H1 (cell line): ENCODE measurements around the gene CDC42EP4. TPM values are rescaled to one million over a fixed set of nuclear protein-coding genes. Genes with fewer than 3 reads are reported as not detected.

Source experiments
- BACH1 ChIP-seq: IDR thresholded peaks from 2 replicates; pipeline ENCODE4 v1.6.1; 2012; ENCODE audit warnings: low read length, improper control_type of control experiment
- BRCA1 ChIP-seq: IDR thresholded peaks from 2 replicates; pipeline ENCODE4 v1.6.1; 2012; ENCODE audit warnings: low read depth, low read length, improper control_type of control experiment
- CBX8 ChIP-seq: fragments of 300-800, 300-1000 bp; sonication (generic); IDR thresholded peaks from 2 replicates; pipeline ENCODE4 v1.7.1; 2016; ENCODE audit warnings: low read depth, low read length, borderline replicate concordance
- CHD2 ChIP-seq: IDR thresholded peaks from 2 replicates; pipeline ENCODE4 v1.6.1; 2012; ENCODE audit warnings: low read length, improper control_type of control experiment
- CHD7 ChIP-seq: fragments of 300-600 bp; sonication (generic); IDR thresholded peaks from 2 replicates; pipeline ENCODE4 v1.7.1; 2012; ENCODE audit warnings: low read length, moderate library complexity, mild to moderate bottlenecking, inconsistent platforms; ENCODE audit not compliant: insufficient replicate concordance
- NANOG ChIP-seq: IDR thresholded peaks from 2 replicates; pipeline ENCODE4 v1.6.1; 2011; ENCODE audit warnings: low read length, low read depth, mild to moderate bottlenecking, inconsistent platforms; ENCODE audit not compliant: insufficient read depth, poor library complexity, severe bottlenecking
- NRF1 ChIP-seq: IDR thresholded peaks from 2 replicates; pipeline ENCODE4 v1.6.1; 2011; ENCODE audit warnings: mild to moderate bottlenecking, low read depth, low read length, improper control_type of control experiment
- RXRA ChIP-seq: IDR thresholded peaks from 2 replicates; pipeline ENCODE4 v1.6.1; 2011; ENCODE audit warnings: low read depth, mild to moderate bottlenecking, low read length, moderate library complexity; ENCODE audit not compliant: insufficient read depth
- TAF7 ChIP-seq: optimal IDR thresholded peaks from 2 replicates; pipeline ENCODE3; 2011; ENCODE audit warnings: low read depth, mild to moderate bottlenecking, inconsistent platforms, low read length, moderate library complexity, borderline replicate concordance
- polyA plus RNA-seq, 7 experiments: library from polyadenylated mRNA; depleted of rRNA in 3 of 7; stranded (reverse) in 5 of 7; unstranded in 2 of 7; fragments of >200 nt in 5 of 7; fragments of 200-250 nt in 2 of 7; gene quantifications; 1 replicate in 5 of 7; 2 replicates in 1 of 7; 4 replicates in 1 of 7; pipeline versions ENCODE4 v1.2.1 to v1.2.3, GENCODE V29; 2011 to 2013; ENCODE audit warnings: missing spikeins in 2 of 7, mixed read lengths in 2 of 7
- total RNA-seq: library from RNA; stranded (reverse); fragmentation: NEBNext Ultra II Directional; extraction: Animal tissue kit (Norgen Biotek cat#: 25700); gene quantifications from 2 replicates; pipeline ENCODE4 v1.2.1, GENCODE V29; 2021

Gene CDC42EP4
- total and polyA plus RNA-seq, 2 of the 8 experiments (the other 6 are each of a cell fraction or from before 2014, with no cell fraction given) = 8.8 to 12.6 TPM

GRCh38 chr17:73281928-73282327 lies 29.9 kb downstream of the CDC42EP4 start (continued):
- TF ChIP-seq CHD7 (no peak), RXRA (no peak), BACH1 (no peak), CBX8 (no peak), TAF7 (no peak), CHD2 (no peak), BRCA1 (no peak), NRF1 (no peak), NANOG (no peak)
